SK-N-SH (cell line): ENCODE measurements around the gene EEIG1. TPM values are rescaled to one million over a fixed set of nuclear protein-coding genes. Genes with fewer than 3 reads are reported as not detected.

Experiments
- CTCF ChIA-PET: fragments of 300-600, 350-600 bp; formaldehyde crosslinking; extraction: SDS; loops from one replicate; lab custom pipeline; 2021; lab: Yijun Ruan, JAX
- POLR2A ChIA-PET: fragments of 350-600 bp; sonication (Branson Sonifier 250); formaldehyde crosslinking; extraction: SDS; loops from one replicate; lab custom pipeline; 2020; ENCODE audit warnings: antibody characterized with exemption, inconsistent platforms; lab: Yijun Ruan, JAX
- DNase-seq: peaks from one replicate; pipeline ENCODE4 v3.0.0; 2012
- H2AFZ ChIP-seq: fragments of 200-600 bp; sonication (generic); 2 replicates; pipeline ENCODE4 v1.8.1; 2016; ENCODE audit warnings: antibody characterized with exemption, mild to moderate bottlenecking, low read depth
- H3F3A ChIP-seq: fragments of 200-600 bp; sonication (generic); replicated peaks from 2 replicates; pipeline ENCODE3; 2016; ENCODE audit warnings: antibody characterized with exemption, mild to moderate bottlenecking; ENCODE audit not compliant: insufficient read depth
- H3K27ac ChIP-seq, 2 experiments: fragments of 200-500 bp in 1 of 2; fragments of 200-600 bp in 1 of 2; sonication (Bioruptor generic) in 1 of 2; sonication (generic), shearing (Covaris generic) in 1 of 2; 2 replicates each; pipeline versions ENCODE4 v1.5.1 to v1.6.1; 2014 to 2016; ENCODE audit warnings: low read depth in 2 of 2, inconsistent platforms in 1 of 2, low read length in 1 of 2, mild to moderate bottlenecking in 1 of 2, mixed read lengths in 1 of 2
- H3K27me3 ChIP-seq: fragments of 200-600 bp; sonication (generic), shearing (Covaris generic); 2 replicates; pipeline ENCODE4 v1.6.1; 2016; ENCODE audit warnings: mixed run types; ENCODE audit not compliant: insufficient read depth
- H3K36me3 ChIP-seq, 2 experiments: fragments of 200-500 bp in 1 of 2; fragments of 200-600 bp in 1 of 2; sonication (Bioruptor generic) in 1 of 2; sonication (generic) in 1 of 2; replicated peaks in 1 of 2; 2 replicates each; pipeline versions ENCODE3 to v1.5.1; 2014 to 2016; ENCODE audit warnings: low read length in 1 of 2, mild to moderate bottlenecking in 1 of 2; ENCODE audit not compliant: insufficient read depth in 2 of 2, control insufficient read depth in 1 of 2
- H3K4me1 ChIP-seq, 2 experiments: fragments of 200-500 bp in 1 of 2; fragments of 200-600 bp in 1 of 2; sonication (Bioruptor generic) in 1 of 2; sonication (generic), shearing (Covaris generic) in 1 of 2; 2 replicates each; pipeline versions ENCODE4 v1.5.1 to v1.6.1; 2014 to 2016; ENCODE audit warnings: low read depth in 1 of 2, low read length in 1 of 2, mixed run types in 1 of 2; ENCODE audit not compliant: insufficient read depth in 2 of 2, control insufficient read depth in 1 of 2
- H3K4me2 ChIP-seq: fragments of 200-600 bp; sonication (generic), shearing (Covaris generic); 2 replicates; pipeline ENCODE4 v1.6.1; 2017; ENCODE audit warnings: mixed run types
- H3K4me3 ChIP-seq, 2 experiments: fragments of 200-500 bp in 1 of 2; fragments of 200-600 bp in 1 of 2; sonication (Bioruptor generic) in 1 of 2; sonication (generic), shearing (Covaris generic) in 1 of 2; 2 replicates each; pipeline versions ENCODE4 v1.5.1 to v1.8.1; 2014 to 2016; ENCODE audit warnings: low read depth in 2 of 2, inconsistent platforms in 1 of 2, low read length in 1 of 2, mild to moderate bottlenecking in 1 of 2, mixed read lengths in 1 of 2, moderate library complexity in 1 of 2
- H3K79me2 ChIP-seq: fragments of 200-600 bp; sonication (generic); 2 replicates; pipeline ENCODE4 v1.8.1; 2017; ENCODE audit warnings: mild to moderate bottlenecking; ENCODE audit not compliant: insufficient read depth
- H3K9ac ChIP-seq: fragments of 200-600 bp; sonication (generic); 2 replicates; pipeline ENCODE4 v1.6.1; 2017; ENCODE audit warnings: mixed run types
- H3K9me2 ChIP-seq: fragments of 200-600 bp; sonication (generic); 2 replicates; pipeline ENCODE4 v1.6.1; 2017; ENCODE audit warnings: mixed run types
- H3K9me3 ChIP-seq: fragments of 200-600 bp; sonication (generic); 2 replicates; pipeline ENCODE4 v1.6.1; 2017; ENCODE audit warnings: mixed run types, mild to moderate bottlenecking, moderate library complexity
- H4K20me1 ChIP-seq: fragments of 200-600 bp; sonication (generic); 2 replicates; pipeline ENCODE4 v1.6.1; 2017; ENCODE audit warnings: mild to moderate bottlenecking, mixed run types; ENCODE audit not compliant: insufficient read depth
- CHD2 ChIP-seq: fragments of 150-350 bp; IDR thresholded peaks from 2 replicates; pipeline ENCODE4 v1.6.1; 2018; ENCODE audit warnings: low read length; ENCODE audit not compliant: partially characterized antibody
- FOXJ3 ChIP-seq: sonication (generic); formaldehyde crosslinking; IDR thresholded peaks from 2 replicates; pipeline ENCODE4 v1.5.1; 2020; ENCODE audit warnings: mild to moderate bottlenecking, missing genetic modification reagents
- FOXM1 ChIP-seq: IDR thresholded peaks from 2 replicates; pipeline ENCODE4 v1.4.0; 2012; ENCODE audit warnings: low read depth, mild to moderate bottlenecking
- IRF3 ChIP-seq: fragments of 150-350 bp; IDR thresholded peaks from 2 replicates; pipeline ENCODE4 v1.6.1; 2016; ENCODE audit warnings: mild to moderate bottlenecking, low read depth, low read length
- MXI1 ChIP-seq: IDR thresholded peaks from 2 replicates; pipeline ENCODE4 v1.6.1; 2012; ENCODE audit warnings: mild to moderate bottlenecking, low read depth, low read length, improper control_type of control experiment
- NRF1 ChIP-seq: IDR thresholded peaks from 2 replicates; pipeline ENCODE4 v1.6.1; 2012; ENCODE audit warnings: low read depth, mild to moderate bottlenecking, low read length
- POLR2AphosphoS5 ChIP-seq: IDR thresholded peaks from 2 replicates; pipeline ENCODE4 v1.6.1; 2012; ENCODE audit warnings: low read depth, low read length
- RCOR1 ChIP-seq: fragments of 150-350 bp; IDR thresholded peaks from 2 replicates; pipeline ENCODE4 v1.6.1; 2017; ENCODE audit warnings: antibody characterized with exemption, low read length
- RFX5 ChIP-seq: IDR thresholded peaks from 2 replicates; pipeline ENCODE4 v1.6.1; 2012; ENCODE audit warnings: mild to moderate bottlenecking, improper control_type of control experiment, low read length
- SIN3A ChIP-seq: IDR thresholded peaks from 2 replicates; pipeline ENCODE4 v1.6.1; 2012; ENCODE audit warnings: low read depth, mild to moderate bottlenecking, low read length, moderate library complexity, borderline replicate concordance
- SMC3 ChIP-seq: IDR thresholded peaks from 2 replicates; pipeline ENCODE4 v1.6.1; 2012; ENCODE audit warnings: low read depth, low read length, improper control_type of control experiment
- TAF1 ChIP-seq: IDR thresholded peaks from 2 replicates; pipeline ENCODE4 v1.6.1; 2012; ENCODE audit warnings: low read depth, mild to moderate bottlenecking, low read length, moderate library complexity, borderline replicate concordance
- TCF12 ChIP-seq: IDR thresholded peaks from 2 replicates; pipeline ENCODE4 v1.4.0; 2012
- YY1 ChIP-seq: IDR thresholded peaks from 2 replicates; pipeline ENCODE4 v1.4.0; 2012; ENCODE audit warnings: low read depth, mild to moderate bottlenecking
- ZBTB33 ChIP-seq: IDR thresholded peaks from 2 replicates; pipeline ENCODE4 v1.4.0; 2012; ENCODE audit warnings: low read depth, borderline replicate concordance
- WGBS: methylation state at CpG from one replicate; pipeline ENCODE4 v1.1.6; 2017; ENCODE audit warnings: low lambda C conversion rate; 5-methylcytosine and 5-hydroxymethylcytosine counted together
- polyA plus RNA-seq, 3 experiments: library from polyadenylated mRNA; depleted of rRNA; stranded (reverse); fragments of >200 nt; gene quantifications; 2 replicates each; pipeline ENCODE4 v1.2.3, GENCODE V29; 2012

Gene EEIG1
- polyA plus RNA-seq, 1 of the 3 experiments (the other 2 are of a cell fraction), result 26.2 TPM

GRCh38 chr9:127953768-127954505 is 26.9 kb downstream of the EEIG1 start:
- Histone ChIP-seq H3K4me2 (no peak overlapping the region), H2AFZ (no peak overlapping the region), H3K4me3 (no peak overlapping the region), H3K9ac (no peak overlapping the region), H3K27me3 (no peaks in the 10 kb centered on the region), H3K79me2 (peaks cover 65% of the 10 kb centered on the region), H3F3A (peaks cover 3% of the 10 kb centered on the region), H3K4me1 (peaks cover 0 to 53% of the 10 kb centered on the region in 2 experiments; a peak in 2 of 4 replicates), H3K27ac (no peak overlapping the region), H3K9me3 (no peaks in the 10 kb centered on the region), H4K20me1 (peaks cover 51% of the 10 kb centered on the region), H3K36me3 (peaks cover 0 to 3% of the 10 kb centered on the region in 2 experiments), H3K9me2 (no peaks in the 10 kb centered on the region)
- DNase-seq, result no peak
- POLR2A ChIA-PET, result no interaction called here
- CTCF ChIA-PET, result interaction anchor here (0.6 to 9.9 kb wide), 9 partner anchors 10 to 879 kb away, joined by 3 to 125 read pairs (median 4); no protein-coding TSS in a partner anchor
- 94% methylated on average over 14 of the region's 17 CpGs for WGBS
- TF ChIP-seq POLR2AphosphoS5, result no peak
- TF ChIP-seq ZBTB33, result no peak
- no peak for TF ChIP-seq FOXM1
- TF ChIP-seq MXI1, result no peak
- TF ChIP-seq TAF1, result no peak
- no peak for TF ChIP-seq RCOR1
- no peak for TF ChIP-seq NRF1

- H3K36me3 ChIP-seq, result peaks cover 0 to 3% of the 10 kb centered on the region in 2 experiments
- no peaks in the 10 kb centered on the region for H3K9me2 ChIP-seq
- no peak overlapping the region for H3K27ac ChIP-seq
- TF ChIP-seq SIN3A, result no peak
- TF ChIP-seq NRF1, result no peak
- TF ChIP-seq YY1, result no peak
- no peak for TF ChIP-seq CHD2
- TF ChIP-seq POLR2AphosphoS5, result no peak
- no peak for TF ChIP-seq IRF3
- no peak for TF ChIP-seq TCF12
- TF ChIP-seq FOXJ3 (CRISPR knock-in tag), result no peak
- no peak for TF ChIP-seq RFX5
- TF ChIP-seq SMC3, result no peak
- TF ChIP-seq ZBTB33, result no peak
- no peak overlapping the region for H3K9ac ChIP-seq
- no peak overlapping the region for H3K4me3 ChIP-seq
- H3K27me3 ChIP-seq, result no peaks in the 10 kb centered on the region
- H2AFZ ChIP-seq, result no peak overlapping the region
- H3F3A ChIP-seq, result no peaks in the 10 kb centered on the region
- 100% methylated on average over 1 of the region's 1 CpG for WGBS
- CTCF ChIA-PET, result interaction anchor here (0.6 to 9.9 kb wide), 6 partner anchors 10 to 1635 kb away, joined by 3 to 125 read pairs (median 15); no protein-coding TSS in a partner anchor
- no peaks in the 10 kb centered on the region for H3K9me3 ChIP-seq
- peaks cover 51% of the 10 kb centered on the region for H4K20me1 ChIP-seq
- peaks cover 58% of the 10 kb centered on the region for H3K79me2 ChIP-seq
- POLR2A ChIA-PET, result interaction anchor here (0.5 kb wide), 1 partner anchor 99 kb away, joined by 3 read pairs; no protein-coding TSS in a partner anchor
- peaks cover 0 to 60% of the 10 kb centered on the region in 2 experiments; a peak in 2 of 4 replicates for H3K4me1 ChIP-seq
- no peak overlapping the region for H3K4me2 ChIP-seq
- no peak for DNase-seq
These were observed 27.6 kb downstream of the EEIG1 start for GRCh38 chr9:127953154-127953553.
